HG03575 (cell line): Measurements from ENCODE around the gene KCNE4.
A peak's percentile ranks its signal among the peaks of the same experiment; 100 is the strongest.

Experiments
- ATAC-seq: cut with Tn5 transposase; IDR thresholded peaks from one replicate; pipeline ENCODE4 v1.9.1; 2021; ENCODE audit not compliant: unreplicated experiment, insufficient number of reproducible peaks, low FRiP score; ENCODE audit errors: extremely low read depth

KCNE4 gene

GRCh38 chr2:223054193-223054781 is 2.3 kb downstream of the KCNE4 start:
- no peak for ATAC-seq

GRCh38 chr2:223055140-223055539 is 3.1 kb downstream of the KCNE4 start:
- ATAC-seq = no peak

- ATAC-seq = no peak
Measured at GRCh38 chr2:223055836-223056235, 3.8 kb downstream of the KCNE4 start.

GRCh38 chr2:223056701-223057418 is 4.9 kb downstream of the KCNE4 start:
- no peak for ATAC-seq

- no peak for ATAC-seq
Measured at GRCh38 chr2:223057569-223057968, 5.6 kb downstream of the KCNE4 start.

- no peak for ATAC-seq
Measured at GRCh38 chr2:223058952-223059716, 7.1 kb downstream of the KCNE4 start.

GRCh38 chr2:223060201-223060825 is 8.3 kb downstream of the KCNE4 start:
- ATAC-seq = no peak

GRCh38 chr2:223062396-223062795 is 10.4 kb downstream of the KCNE4 start:
- ATAC-seq = no peak

- ATAC-seq = no peak
Measured at GRCh38 chr2:223065107-223065506, 13.1 kb downstream of the KCNE4 start.

- no peak for ATAC-seq
Measured at GRCh38 chr2:223066721-223067120, 14.7 kb downstream of the KCNE4 start.

- ATAC-seq = no peak
Measured at GRCh38 chr2:223068071-223068470, 16.1 kb downstream of the KCNE4 start.

- no peak for ATAC-seq
Measured at GRCh38 chr2:223069465-223069864, 17.5 kb downstream of the KCNE4 start.

GRCh38 chr2:223069988-223070387 is 18.0 kb downstream of the KCNE4 start:
- ATAC-seq = no peak

GRCh38 chr2:223071139-223071538 is 19.1 kb downstream of the KCNE4 start:
- ATAC-seq = no peak

- no peak for ATAC-seq
Measured at GRCh38 chr2:223072826-223073225, 20.8 kb downstream of the KCNE4 start.

- ATAC-seq = peak; percentile 73
Measured at GRCh38 chr2:223075301-223076270, 23.6 kb downstream of the KCNE4 start.

- ATAC-seq = no peak
Measured at GRCh38 chr2:223076573-223076972, 24.6 kb downstream of the KCNE4 start.

GRCh38 chr2:223078482-223078881 is 26.5 kb downstream of the KCNE4 start:
- no peak for ATAC-seq

- no peak for ATAC-seq
Measured at GRCh38 chr2:223079378-223079777, 27.4 kb downstream of the KCNE4 start.
